Stimulated activated CD4-positive, alpha-beta T cell treated with anti-CD3 and anti-CD28 coated beads, Interleukin-2, amount 100 ng/mL, for 24 hours (primary cell): ENCODE results near the gene MAMDC2.

Experiments
- DNase-seq, 2 donors: peaks; one replicate each; pipeline ENCODE4 v3.0.0-alpha.2; 2020

Gene MAMDC2

GRCh38 chr9:70066874-70067273, 23.2 kb downstream of the MAMDC2 start:
- no peak for DNase-seq

- no peak for DNase-seq
Observed at GRCh38 chr9:70069704-70070103, 26.1 kb downstream of the MAMDC2 start.

- no peak for DNase-seq
Observed at GRCh38 chr9:70073193-70073592, 29.5 kb downstream of the MAMDC2 start.

- DNase-seq, result no peak
Observed at GRCh38 chr9:70073756-70074155, 30.1 kb downstream of the MAMDC2 start.

- no peak for DNase-seq
Observed at GRCh38 chr9:70076678-70077077, 33.0 kb downstream of the MAMDC2 start.

- DNase-seq, result no peak
Observed at GRCh38 chr9:70079417-70080037, 35.9 kb downstream of the MAMDC2 start.

GRCh38 chr9:70080481-70081119, 37.0 kb downstream of the MAMDC2 start:
- DNase-seq, result no peak

- DNase-seq, result no peak
Observed at GRCh38 chr9:70081120-70081495, 37.5 kb downstream of the MAMDC2 start.

GRCh38 chr9:70083429-70083828, 39.8 kb downstream of the MAMDC2 start:
- DNase-seq, result no peak

- DNase-seq, result no peak
Observed at GRCh38 chr9:70085241-70085640, 41.6 kb downstream of the MAMDC2 start.

- DNase-seq, result no peak
Observed at GRCh38 chr9:70091103-70091502, 47.5 kb downstream of the MAMDC2 start.

GRCh38 chr9:70091572-70091971, 47.9 kb downstream of the MAMDC2 start:
- DNase-seq, result no peak

GRCh38 chr9:70092190-70092589, 48.5 kb downstream of the MAMDC2 start:
- DNase-seq, result no peak

GRCh38 chr9:70093095-70093494, 49.4 kb downstream of the MAMDC2 start:
- DNase-seq, result no peak

GRCh38 chr9:70093944-70094343, 50.3 kb downstream of the MAMDC2 start:
- no peak for DNase-seq

- DNase-seq, result no peak
Observed at GRCh38 chr9:70094747-70095146, 51.1 kb downstream of the MAMDC2 start.

- no peak for DNase-seq
Observed at GRCh38 chr9:70097187-70097586, 53.5 kb downstream of the MAMDC2 start.

GRCh38 chr9:70100362-70100761, 56.7 kb downstream of the MAMDC2 start:
- no peak for DNase-seq

- no peak for DNase-seq
Observed at GRCh38 chr9:70101265-70101664, 57.6 kb downstream of the MAMDC2 start.

GRCh38 chr9:70105147-70105546, 61.5 kb downstream of the MAMDC2 start:
- no peak for DNase-seq

- DNase-seq, result no peak
Observed at GRCh38 chr9:70106571-70106970, 62.9 kb downstream of the MAMDC2 start.

- no peak for DNase-seq
Observed at GRCh38 chr9:70107558-70107957, 63.9 kb downstream of the MAMDC2 start.

GRCh38 chr9:70108181-70108580, 64.5 kb downstream of the MAMDC2 start:
- no peak for DNase-seq

- no peak for DNase-seq
Observed at GRCh38 chr9:70110194-70111041, 66.8 kb downstream of the MAMDC2 start.
